HCT116 (cell line): ENCODE data around the gene THAP11. TPM values are rescaled to one million over a fixed set of nuclear protein-coding genes. Genes with fewer than 3 reads are reported as not detected.

ENCODE experiments used
- ATAC-seq: fragments of 200-7000 bp; cut with Tn5 transposase; 2 replicates; pipeline ENCODE4 v1.9.1; 2020; ENCODE audit warnings: mild to moderate bottlenecking, moderate library complexity
- BruUV-seq: library from RNA; stranded (reverse); fragments of 400-500 nt; replicated peaks from 2 replicates; lab custom pipeline; 2021; lab: Mats Ljungman, UMichigan
- CTCF ChIA-PET: fragments of 300-600 bp; sonication (Branson Sonifier 250); formaldehyde crosslinking; loops from one replicate; lab custom pipeline; 2021; ENCODE audit warnings: antibody characterized with exemption; lab: Charles Lee
- POLR2A ChIA-PET: fragments of 300-600, 350-600 bp; sonication (Branson Sonifier 250); formaldehyde crosslinking; loops from one replicate; lab custom pipeline; 2021; ENCODE audit warnings: antibody characterized with exemption; lab: Charles Lee
- RAD21 ChIA-PET, 2 experiments: fragments of 300-600 bp; sonication (Branson Sonifier 250); formaldehyde crosslinking; loops; one replicate each; lab custom pipeline; 2023; ENCODE audit warnings: low total read pairs in 2 of 2; ENCODE audit not compliant: uncharacterized antibody in 2 of 2, unreplicated experiment in 2 of 2, low non-redundant PET in 1 of 2; lab: Charles Lee
- DNase-seq: peaks from one replicate; pipeline ENCODE4 v3.0.0-alpha.2; 2010; ENCODE audit warnings: low read depth, low spot score
- H2AFZ ChIP-seq: fragments of 200-600 bp; shearing (Covaris generic), sonication (generic); 2 replicates; pipeline ENCODE4 v1.6.1; 2017; ENCODE audit warnings: low read depth, mixed run types, mixed read lengths, antibody characterized with exemption, low read length; ENCODE audit not compliant: poor library complexity, severe bottlenecking
- H3K27ac ChIP-seq: 2 replicates; pipeline ENCODE4 v1.5.1; 2012; ENCODE audit warnings: low read depth, low read length
- H3K27me3 ChIP-seq: fragments of 200-600 bp; sonication (generic); 2 replicates; pipeline ENCODE4 v1.6.1; 2016; ENCODE audit warnings: mixed run types, low read length, mixed read lengths; ENCODE audit not compliant: insufficient read depth
- H3K36me3 ChIP-seq, 2 experiments: fragments of 200-500 bp in 1 of 2; fragments of 200-600 bp in 1 of 2; sonication (Bioruptor generic) in 1 of 2; sonication (generic) in 1 of 2; 2 replicates each; pipeline versions ENCODE4 v1.5.1 to v1.6.1; 2014 to 2016; ENCODE audit warnings: low read length in 2 of 2, inconsistent platforms in 1 of 2, mixed read lengths in 1 of 2, mixed run types in 1 of 2; ENCODE audit not compliant: insufficient read depth in 2 of 2, control insufficient read depth in 1 of 2
- H3K4me1 ChIP-seq, 2 experiments: fragments of 200-600 bp in 1 of 2; sonication (generic) in 1 of 2; 2 replicates each; pipeline versions ENCODE4 v1.5.1 to v1.6.1; 2012 to 2017; ENCODE audit warnings: low read length in 2 of 2, inconsistent platforms in 1 of 2, mild to moderate bottlenecking in 1 of 2, mixed read lengths in 1 of 2, mixed run types in 1 of 2, moderate library complexity in 1 of 2; ENCODE audit not compliant: insufficient read depth in 2 of 2, control insufficient read depth in 1 of 2
- H3K4me2 ChIP-seq: fragments of 200-600 bp; sonication (generic); 2 replicates; pipeline ENCODE4 v1.6.1; 2017; ENCODE audit warnings: mixed run types, low read length, mixed read lengths
- H3K4me3 ChIP-seq, 2 experiments: fragments of 200-600 bp in 1 of 2; sonication (generic) in 1 of 2; replicated peaks in 1 of 2; 2 replicates each; pipeline ENCODE4 v1.5.1; 2011 to 2016; ENCODE audit warnings: low read length in 2 of 2, control low read depth in 1 of 2, low read depth in 1 of 2, mild to moderate bottlenecking in 1 of 2, mixed read lengths in 1 of 2, mixed run types in 1 of 2
- H3K79me2 ChIP-seq: fragments of 200-600 bp; sonication (generic); 2 replicates; pipeline ENCODE4 v1.6.1; 2017; ENCODE audit warnings: mild to moderate bottlenecking, mixed run types, low read length, moderate library complexity, mixed read lengths; ENCODE audit not compliant: insufficient read depth
- H3K9ac ChIP-seq: fragments of 200-600 bp; sonication (generic); 2 replicates; pipeline ENCODE4 v1.6.1; 2016; ENCODE audit warnings: low read length, mixed read lengths
- H3K9me2 ChIP-seq: fragments of 200-600 bp; sonication (generic), shearing (Covaris generic); 2 replicates; pipeline ENCODE4 v1.6.1; 2017; ENCODE audit warnings: mixed run types, mild to moderate bottlenecking, moderate library complexity; ENCODE audit not compliant: insufficient read depth
- H3K9me3 ChIP-seq, 2 experiments: fragments of 200-500 bp in 1 of 2; fragments of 200-600 bp in 1 of 2; sonication (Bioruptor generic) in 1 of 2; sonication (generic) in 1 of 2; 2 replicates each; pipeline ENCODE4 v1.6.1; 2014 to 2017; ENCODE audit warnings: low read length in 2 of 2, mixed read lengths in 2 of 2, inconsistent platforms in 1 of 2, low read depth in 1 of 2, mild to moderate bottlenecking in 1 of 2, mixed run types in 1 of 2, moderate library complexity in 1 of 2; ENCODE audit not compliant: control insufficient read depth in 1 of 2, insufficient read depth in 1 of 2
- H4K20me1 ChIP-seq: fragments of 200-600 bp; sonication (generic), shearing (Covaris generic); 2 replicates; pipeline ENCODE4 v1.6.1; 2017; ENCODE audit warnings: mixed run types, mild to moderate bottlenecking, moderate library complexity; ENCODE audit not compliant: insufficient read depth
- CEBPB ChIP-seq: IDR thresholded peaks from 2 replicates; pipeline ENCODE4 v1.6.1; 2012; ENCODE audit warnings: low read depth
- EGR1 ChIP-seq: IDR thresholded peaks from 2 replicates; pipeline ENCODE4 v1.6.1; 2012; ENCODE audit warnings: low read depth
- MAX ChIP-seq: IDR thresholded peaks from 2 replicates; pipeline ENCODE4 v1.6.1; 2012
- POLR2AphosphoS5 ChIP-seq: IDR thresholded peaks from 2 replicates; pipeline ENCODE4 v1.6.1; 2011; ENCODE audit warnings: mild to moderate bottlenecking, low read depth, low read length, moderate library complexity
- REST ChIP-seq: IDR thresholded peaks from 2 replicates; pipeline ENCODE4 v1.6.1; 2012; ENCODE audit warnings: low read depth
- SP1 ChIP-seq: IDR thresholded peaks from 2 replicates; pipeline ENCODE4 v1.6.1; 2012; ENCODE audit warnings: low read depth
- YY1 ChIP-seq: IDR thresholded peaks from 2 replicates; pipeline ENCODE4 v1.6.1; 2011; ENCODE audit warnings: low read length, low read depth, moderate library complexity, mild to moderate bottlenecking; ENCODE audit not compliant: insufficient replicate concordance; ENCODE audit errors: extremely low read depth
- ZBTB33 ChIP-seq: IDR thresholded peaks from 2 replicates; pipeline ENCODE4 v1.6.1; 2011; ENCODE audit warnings: mild to moderate bottlenecking, low read length, moderate library complexity; ENCODE audit not compliant: insufficient replicate concordance; ENCODE audit errors: extremely low read depth
- intact Hi-C: fragments of 100-400 bp; cut with micrococcal nuclease; formaldehyde crosslinking; loops from 2 replicates; pipeline ENCODE4 v1.10.0; 2022
- total RNA-seq: library from RNA; stranded (reverse); gene quantifications from one replicate; pipeline ENCODE4 v1.2.1, GENCODE V29; 2021; ENCODE audit not compliant: unreplicated experiment

The THAP11 gene
- total RNA-seq, 1 experiment from 2014 or later: 25.4 TPM

GRCh38 chr16:67846320-67847063 is 4.4 kb downstream of the THAP11 start, which contains the start of gene NUTF2:
NUTF2 (plus strand) TSS chr16:67846933; CDS start chr16:67865131, 18,198 bp downstream.
- Histone ChIP-seq H3K79me2 (peaks cover 63% of the 10 kb centered on the region), H3K4me1 (peaks cover 16 to 48% of the 10 kb centered on the region in 2 experiments), H4K20me1 (peaks cover 4% of the 10 kb centered on the region; the same call in 1 of the 2 replicates), H3K9me3 (no peaks in the 10 kb centered on the region), H3K27ac (peak within 1 kb of the TSS; percentile 83), H3K36me3 (peaks cover 4 to 6% of the 10 kb centered on the region in 2 experiments; a peak in 2 of 4 replicates), H3K27me3 (no peaks in the 10 kb centered on the region)
- peak; percentile 76 for ATAC-seq
- ChIA-PET CTCF (interaction anchor here (2.4 kb wide), 1 partner anchor 30 kb away, joined by 18 read pairs; no protein-coding TSS in a partner anchor), POLR2A (interaction anchor here (0.7 to 1.7 kb wide), 3 partner anchors 12 to 40 kb away, joined by 3 to 6 read pairs (median 5); partner anchors contain the start of genes RANBP10 and TSNAXIP1), RAD21 (interaction anchor here in 1 of 2 experiments (1.4 kb wide), 1 partner anchor 20 kb away, joined by 4 read pairs; no protein-coding TSS in a partner anchor)
- TF ChIP-seq POLR2AphosphoS5 (peak; percentile 78), SP1 (peak; percentile 81), ZBTB33 (peak; percentile 76), EGR1 (peak; percentile 75), MAX (peak; percentile 79; the same call in 1 of the 2 replicates), REST (no peak), CEBPB (no peak), YY1 (peak; percentile 76)
- TF ChIP-seq, all 23 proteins: peak for 6
- no peaks in the 10 kb centered on the region for H3K9me2 ChIP-seq
- peak within 1 kb of the TSS; percentile 93 for H3K9ac ChIP-seq
- H2AFZ ChIP-seq: peak within 1 kb of the TSS; percentile 92
- peak within 1 kb of the TSS; percentile 82 for H3K4me2 ChIP-seq
- H3K4me3 ChIP-seq: peak within 1 kb of the TSS; percentile 83 to 96
- DNase-seq: peak; percentile 81
- intact Hi-C loops: loop anchor here (1.0 kb wide), 1 partner anchor 40 kb away; the partner anchor contains the start of genes RANBP10 and TSNAXIP1
- BruUV-seq: no TSS peak
